ENCODE data around the gene ASIP. TPM values are rescaled to one million over a fixed set of nuclear protein-coding genes. Genes with fewer than 3 reads are reported as not detected.

Gene ASIP
- total and polyA plus RNA-seq, 2 of the 13 experiments (the other 11 are each of a cell fraction or from before 2014, with no cell fraction given) = not detected

GRCh38 chr20:34262488-34263288 is 21.5 kb downstream of the ASIP start (continued):
- TF ChIP-seq ZNF510 (CRISPR knock-in tag; IDR thresholded peaks at IDR 0.05; ENCODE audit: low read depth) (peak; percentile 45; the same call in 1 of the 2 replicates), PBX2 (CRISPR knock-in tag; IDR thresholded peaks at IDR 0.05) (peak; percentile 21; the same call in 1 of the 2 replicates), CEBPB (IDR thresholded peaks at IDR 0.05; ENCODE audit: borderline replicate concordance, low read depth, low read length) (peak; percentile 46; the same call in 1 of the 2 replicates), THAP11 (CRISPR knock-in tag; IDR thresholded peaks at IDR 0.05) (0 out of 2 replicates have a peak, but pooled peaks have one; percentile 24), MAX (IDR thresholded peaks at IDR 0.05) (peak; percentile 47; the same call in 1 of the 2 replicates), FOXO1 (CRISPR knock-in tag; IDR thresholded peaks at IDR 0.05) (peak; percentile 30; the same call in 1 of the 2 replicates), ZNF724P (CRISPR knock-in tag; IDR thresholded peaks at IDR 0.05; ENCODE audit: borderline replicate concordance) (0 out of 2 replicates have a peak, but pooled peaks have one; percentile 29), ZNF124 (CRISPR knock-in tag; IDR thresholded peaks at IDR 0.05) (peak; percentile 49; the same call in 1 of the 2 replicates), ZNF343 (CRISPR knock-in tag; IDR thresholded peaks at IDR 0.05) (peak; percentile 76; the same call in 1 of the 2 replicates), HDAC2 (CRISPR knock-in tag; IDR thresholded peaks at IDR 0.05) (peak; percentile 40; the same call in 1 of the 2 replicates), CREB3 (CRISPR knock-in tag; IDR thresholded peaks at IDR 0.05) (no peak), ZNF792 (CRISPR knock-in tag; IDR thresholded peaks at IDR 0.05) (0 out of 2 replicates have a peak, but pooled peaks have one; percentile 10), MEIS1 (CRISPR knock-in tag; IDR thresholded peaks at IDR 0.05; ENCODE audit: borderline replicate concordance) (0 out of 2 replicates have a peak, but pooled peaks have one; percentile 57), JUND (CRISPR knock-in tag; IDR thresholded peaks at IDR 0.05) (peak; percentile 66), ZNF629 (CRISPR knock-in tag; conservative IDR thresholded peaks at IDR 0.05) (0 out of 2 replicates have a peak, but pooled peaks have one; percentile 20), CEBPG (CRISPR knock-in tag; IDR thresholded peaks at IDR 0.05) (0 out of 2 replicates have a peak, but pooled peaks have one; percentile 16), ZNF83 (CRISPR knock-in tag; IDR thresholded peaks at IDR 0.05; ENCODE audit: borderline replicate concordance) (peak; percentile 90; the same call in 1 of the 2 replicates), ZNF672 (CRISPR knock-in tag; IDR thresholded peaks at IDR 0.05) (no peak), ZBTB7A (CRISPR knock-in tag; IDR thresholded peaks at IDR 0.05) (0 out of 2 replicates have a peak, but pooled peaks have one; percentile 69), ZC3H13 (CRISPR knock-in tag; IDR thresholded peaks at IDR 0.05) (0 out of 2 replicates have a peak, but pooled peaks have one; percentile 42), ZNF274 (CRISPR knock-in tag; IDR thresholded peaks at IDR 0.05) (no peak), ELF4 (CRISPR knock-in tag; IDR thresholded peaks at IDR 0.05; ENCODE audit: borderline replicate concordance) (peak; percentile 54; the same call in 1 of the 2 replicates), PLRG1 (conservative IDR thresholded peaks at IDR 0.05) (no peak), DMTF1 (CRISPR knock-in tag; IDR thresholded peaks at IDR 0.05) (peak; percentile 86; the same call in 1 of the 2 replicates), ZGPAT (CRISPR knock-in tag; IDR thresholded peaks at IDR 0.05) (0 out of 2 replicates have a peak, but pooled peaks have one; percentile 19)

Measured in HepG2 (cell line).